NAMALWA (cell line): ENCODE data around the gene MEIKIN.
"Not testable (repeated sequence)": the region's sequence is repeated elsewhere in the genome, so short reads cannot be mapped to it uniquely, and the experiment has no call there.

Experiments
- DNase-seq: peaks from one replicate; pipeline ENCODE4 v3.0.0-alpha.2; 2015; ENCODE audit warnings: low spot score

Gene MEIKIN

DNA sequence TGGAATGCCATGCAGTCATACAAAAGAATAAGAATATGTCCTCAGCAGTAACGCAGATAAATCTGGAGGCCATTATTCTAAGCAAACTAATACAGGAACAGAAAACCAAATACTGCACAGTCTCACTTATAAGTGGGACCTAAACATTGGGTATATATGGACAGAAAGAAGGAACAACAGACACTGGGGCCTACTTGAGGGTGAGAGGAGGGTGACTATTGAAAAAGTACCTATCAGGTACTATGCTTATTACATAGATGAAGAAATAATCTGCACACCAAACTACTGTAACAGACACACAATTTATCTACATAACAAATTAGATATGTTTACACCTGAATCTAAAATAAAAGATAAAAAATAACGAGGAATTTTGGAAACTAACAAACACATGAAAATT lies 38.8 kb downstream of the MEIKIN start:
- no peak for DNase-seq

DNA sequence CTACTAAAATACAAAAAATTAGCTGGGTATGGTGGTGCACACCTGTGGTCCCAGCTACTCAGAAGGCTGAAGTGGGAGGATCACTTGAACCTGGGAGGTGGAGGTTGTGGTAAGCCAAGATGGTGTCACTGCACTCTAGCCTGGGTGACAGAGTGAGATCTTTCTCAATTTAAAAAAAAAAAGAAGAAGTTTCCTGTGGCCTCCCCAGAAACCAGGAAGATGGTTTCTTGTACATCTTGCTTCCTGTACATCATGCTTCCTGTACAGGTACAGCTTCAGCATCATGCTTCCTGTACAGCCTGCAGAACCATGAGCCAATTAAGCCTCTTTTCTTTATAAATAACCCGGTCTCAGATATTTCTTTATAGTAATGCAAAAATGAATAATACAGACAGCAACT lies 43.2 kb downstream of the MEIKIN start:
- DNase-seq: not testable (repeated sequence)

DNA sequence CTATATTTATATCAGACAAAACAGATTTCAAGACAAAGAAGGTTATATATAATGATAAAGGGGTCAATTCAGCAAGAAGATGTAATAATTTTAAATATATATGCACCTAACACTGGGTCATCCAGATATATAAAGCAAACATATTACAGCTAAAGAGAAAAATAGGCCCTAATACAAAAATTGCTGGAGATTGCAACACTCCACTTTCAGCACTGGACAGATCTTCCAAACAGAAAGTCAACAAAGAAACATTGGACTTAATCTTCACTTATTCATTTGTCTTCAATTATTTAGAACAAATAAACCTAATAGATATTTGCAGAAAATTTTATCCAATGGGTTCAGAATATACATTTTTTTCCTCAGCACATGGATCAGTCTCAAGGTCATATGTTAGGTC lies 45.8 kb downstream of the MEIKIN start:
- no peak for DNase-seq

DNA sequence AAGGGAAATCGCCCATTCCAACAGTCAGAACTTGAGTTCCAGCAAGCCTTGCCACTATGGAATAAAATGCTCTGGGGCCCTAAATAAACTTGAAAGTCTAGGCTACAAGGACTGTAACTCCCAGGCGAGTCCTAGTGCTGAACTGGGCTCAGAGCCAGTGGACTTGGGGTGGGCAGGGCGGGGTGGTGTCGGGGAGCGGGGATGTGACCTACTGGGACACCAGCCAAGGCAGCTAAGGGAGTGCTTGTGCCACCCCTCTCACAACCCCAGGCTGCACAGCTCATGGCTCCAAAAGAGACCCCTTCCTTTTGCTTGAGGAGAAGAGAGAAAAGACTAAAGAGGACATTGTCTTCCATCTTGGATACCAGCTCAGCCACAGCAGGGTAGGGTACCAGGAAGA lies 61.5 kb downstream of the MEIKIN start:
- no peak for DNase-seq

GRCh38 chr5:131879705-131880104 lies 65.8 kb downstream of the MEIKIN start:
- DNase-seq: no peak

GRCh38 chr5:131877873-131878272 lies 67.6 kb downstream of the MEIKIN start:
- DNase-seq: peak; percentile 7

DNA sequence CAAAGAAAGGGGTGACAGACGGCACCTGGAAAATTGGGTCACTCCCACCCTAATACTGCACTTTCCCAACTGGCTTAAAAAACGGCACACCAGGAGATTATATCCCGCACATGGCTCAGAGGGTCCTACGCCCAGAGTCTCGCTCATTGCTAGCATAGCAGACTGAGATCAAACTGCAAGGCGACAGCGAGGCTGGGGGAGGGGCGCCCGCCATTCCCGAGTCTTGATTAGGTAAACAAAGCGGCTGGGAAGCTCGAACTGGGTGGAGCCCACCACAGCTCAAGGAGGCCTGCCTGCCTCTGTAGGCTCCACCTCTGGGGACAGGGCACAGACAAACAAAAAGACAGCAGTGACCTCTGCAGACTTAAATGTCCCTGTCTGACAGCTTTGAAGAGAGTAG lies 74.2 kb downstream of the MEIKIN start:
- not testable (repeated sequence) for DNase-seq

DNA sequence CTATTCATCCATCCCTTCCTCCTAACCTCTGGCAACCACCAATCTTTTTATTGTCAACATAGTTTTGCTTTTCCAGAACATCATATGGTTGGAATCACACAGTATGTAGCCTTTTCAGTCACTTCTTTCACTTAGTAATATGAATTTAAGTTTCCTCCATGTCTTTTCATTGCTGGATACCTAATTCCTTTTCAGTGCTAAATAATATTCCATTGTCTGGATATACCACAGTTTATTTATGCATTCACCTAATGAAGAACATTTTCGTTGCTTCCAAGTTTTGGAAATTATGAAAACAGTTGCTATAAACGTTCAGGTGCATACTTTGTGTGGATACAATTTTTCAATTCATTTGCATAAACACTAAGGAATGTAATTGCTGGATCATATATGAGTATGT lies 77.9 kb downstream of the MEIKIN start:
- DNase-seq: no peak

DNA sequence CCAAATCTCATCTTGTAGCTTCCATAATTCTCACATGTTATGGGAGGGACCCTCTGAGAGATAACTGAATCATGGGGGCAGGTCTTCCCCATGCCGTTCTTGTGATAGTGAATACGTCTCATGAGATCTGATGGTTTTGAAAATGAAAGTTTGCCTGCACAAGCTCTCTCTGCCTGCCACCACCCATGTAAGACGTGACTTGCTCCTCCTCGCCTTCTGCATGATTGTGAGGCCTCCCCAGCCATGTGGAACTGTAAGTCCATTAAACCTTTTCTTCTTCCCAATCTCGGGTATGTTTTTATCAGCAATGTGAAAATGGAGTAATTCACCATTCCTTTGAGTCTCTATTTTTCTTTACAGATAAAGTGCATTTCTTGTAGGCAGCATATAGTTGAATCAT lies 81.8 kb downstream of the MEIKIN start:
- DNase-seq: no peak

GRCh38 chr5:131857388-131857787 lies 88.1 kb downstream of the MEIKIN start:
- no peak for DNase-seq

- no peak for DNase-seq
Observed at GRCh38 chr5:131855452-131855851, 90.0 kb downstream of the MEIKIN start.

DNA sequence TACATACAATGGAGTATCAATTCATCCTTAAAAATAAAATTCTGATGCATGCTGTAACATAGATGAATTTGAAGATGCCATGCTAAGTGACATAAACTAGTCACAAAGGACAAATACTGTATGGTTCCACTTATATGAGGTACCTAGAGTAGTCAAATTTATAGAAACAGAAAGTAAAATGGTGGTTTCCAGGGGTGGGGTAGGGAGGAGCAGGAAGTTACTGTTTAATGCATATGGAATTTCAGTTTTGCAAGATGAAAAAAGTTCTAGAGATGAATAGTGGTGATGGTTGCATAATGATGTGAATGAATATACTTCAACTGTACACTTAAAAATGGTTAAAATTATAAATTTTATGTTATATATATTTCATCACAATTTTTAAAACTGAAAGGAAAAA lies 91.3 kb downstream of the MEIKIN start:
- no peak for DNase-seq

GRCh38 chr5:131848662-131849061 lies 96.8 kb downstream of the MEIKIN start:
- no peak for DNase-seq

DNA sequence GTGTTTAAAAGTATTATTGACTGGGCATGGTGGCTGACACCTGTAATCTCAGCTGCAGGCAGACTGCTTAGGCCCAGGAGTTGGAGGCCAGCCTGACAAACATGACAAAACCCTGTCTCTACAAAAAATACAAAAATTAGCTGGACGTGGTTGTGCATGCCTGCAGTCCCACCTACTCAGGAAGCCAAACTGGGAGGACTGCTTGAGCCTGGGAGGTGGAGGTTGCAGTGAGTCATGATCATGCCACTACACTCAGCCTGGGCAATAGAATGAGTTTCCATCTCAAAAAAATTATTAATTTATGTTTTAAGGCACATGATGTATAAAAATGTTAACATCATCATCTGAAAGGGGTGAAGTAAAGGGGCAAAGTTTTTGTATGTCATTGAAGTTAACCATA lies 98.9 kb downstream of the MEIKIN start:
- no peak for DNase-seq

- no peak for DNase-seq
Observed at GRCh38 chr5:131845828-131846227, 99.6 kb downstream of the MEIKIN start.

GRCh38 chr5:131842971-131843370 lies 102.5 kb downstream of the MEIKIN start:
- not testable (repeated sequence) for DNase-seq

GRCh38 chr5:131832702-131833101 lies 112.8 kb downstream of the MEIKIN start:
- not testable (repeated sequence) for DNase-seq

DNA sequence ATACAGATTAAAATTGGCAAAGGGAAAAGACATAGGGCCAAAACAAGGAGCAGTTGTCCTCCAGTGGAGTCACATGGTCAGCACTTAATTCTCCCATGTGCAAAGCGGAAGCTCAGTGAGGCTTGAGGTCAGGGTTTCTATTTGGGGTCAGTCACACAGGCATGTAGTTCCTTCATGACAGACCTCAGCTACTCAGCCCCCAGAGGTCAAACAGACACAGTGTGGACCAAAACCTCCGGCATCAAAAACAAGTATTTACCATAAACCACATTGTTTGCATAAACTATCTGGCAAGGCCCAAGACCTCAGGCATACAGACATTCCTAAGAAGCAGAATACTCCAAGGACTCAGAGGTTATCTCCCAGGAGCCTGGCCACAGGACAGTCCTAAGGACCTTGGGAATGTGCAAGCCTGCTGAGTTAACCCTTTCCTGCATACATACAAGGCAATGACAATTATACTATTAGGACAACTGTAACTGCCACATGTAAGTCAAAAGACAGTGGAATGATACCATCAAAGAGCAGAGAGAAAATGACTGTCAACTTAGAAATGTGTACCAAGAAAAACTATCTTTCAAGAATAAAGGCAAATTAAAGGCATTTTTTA lies 120.0 kb downstream of the MEIKIN start:
- DNase-seq: peak; percentile 40

- DNase-seq: no peak
Observed at GRCh38 chr5:131824631-131825030, 120.8 kb downstream of the MEIKIN start.

- DNase-seq: no peak
Observed at GRCh38 chr5:131821221-131821620, 124.2 kb downstream of the MEIKIN start.

- DNase-seq: no peak
Observed at GRCh38 chr5:131818001-131818724, 127.3 kb downstream of the MEIKIN start.

GRCh38 chr5:131814990-131815389 lies 130.5 kb downstream of the MEIKIN start:
- no peak for DNase-seq

GRCh38 chr5:131812371-131813160 lies 132.9 kb downstream of the MEIKIN start:
- DNase-seq: no peak
